SU-DHL-6 (cell line): ENCODE data around the gene COX14.

Experiments
- CTCF ChIP-seq: fragments of 200-600 bp; sonication (generic); IDR thresholded peaks from one replicate; pipeline ENCODE4 v1.5.1; 2017; ENCODE audit warnings: antibody characterized with exemption, mild to moderate bottlenecking, low read length, moderate library complexity; ENCODE audit not compliant: insufficient read depth, poor library complexity, severe bottlenecking
- EZH2phosphoT487 ChIP-seq: fragments of 200-600 bp; sonication (generic), shearing (Covaris generic); conservative IDR thresholded peaks from 2 replicates; pipeline ENCODE4 v1.6.1; 2018; ENCODE audit warnings: mild to moderate bottlenecking, antibody characterized with exemption, low read length, moderate library complexity, mixed read lengths

- no peak for TF ChIP-seq CTCF
- no peak for TF ChIP-seq EZH2phosphoT487
Measured at GRCh38 chr12:50062728-50063460, 49.1 kb upstream of the COX14 start.
